8988T (cell line): ENCODE data around the gene PSG1.
"Not testable (repeated sequence)": the region's sequence is repeated elsewhere in the genome, so short reads cannot be mapped to it uniquely, and the experiment has no call there.

Experiments used
- DNase-seq: peaks from one replicate; pipeline ENCODE4 v3.0.0; 2011

Gene PSG1

GRCh38 chr19:42880621-42881020, 1.1 kb upstream of the PSG1 start:
- DNase-seq, result not testable (repeated sequence)

DNA sequence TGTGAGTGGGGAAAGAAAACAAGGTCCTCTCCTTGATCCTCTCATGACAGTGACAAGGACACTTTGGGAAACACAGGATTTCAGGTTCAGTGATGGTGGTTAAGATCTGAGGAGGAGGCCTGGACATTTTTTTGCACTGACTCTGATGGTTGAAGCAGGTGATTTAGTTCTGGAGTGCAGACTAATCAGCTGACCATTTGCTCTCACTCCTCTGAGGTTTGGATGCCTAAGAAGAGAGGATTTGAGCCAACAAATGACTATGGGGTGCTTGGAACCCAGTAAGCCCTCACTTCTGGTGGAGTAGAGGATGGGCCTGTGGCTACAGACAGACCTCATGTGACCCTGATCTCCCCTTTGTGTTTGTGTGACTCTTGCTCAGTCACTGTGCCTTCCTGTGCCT, 2.9 kb downstream of the PSG1 start:
- DNase-seq, result not testable (repeated sequence)

DNA sequence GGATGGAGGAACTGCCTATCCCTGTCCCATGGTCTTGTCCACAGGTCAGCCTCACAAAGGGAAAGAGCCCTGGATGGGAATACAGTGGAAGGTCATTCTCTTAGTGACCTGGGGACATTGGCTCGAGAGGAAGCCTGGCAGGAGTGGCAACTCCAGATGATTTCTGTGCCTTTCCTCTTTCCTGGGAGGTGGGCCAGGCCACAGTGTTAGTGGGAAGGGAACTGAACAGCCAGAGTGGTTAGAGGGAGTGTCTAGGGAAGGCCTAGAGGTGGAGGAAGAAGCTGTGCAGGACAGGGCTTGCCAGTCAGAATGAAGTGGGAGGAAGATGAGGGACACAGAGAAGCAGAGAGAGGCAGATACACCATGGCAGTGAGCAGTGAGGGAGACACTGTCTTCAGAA, 3.6 kb downstream of the PSG1 start:
- not testable (repeated sequence) for DNase-seq

DNA sequence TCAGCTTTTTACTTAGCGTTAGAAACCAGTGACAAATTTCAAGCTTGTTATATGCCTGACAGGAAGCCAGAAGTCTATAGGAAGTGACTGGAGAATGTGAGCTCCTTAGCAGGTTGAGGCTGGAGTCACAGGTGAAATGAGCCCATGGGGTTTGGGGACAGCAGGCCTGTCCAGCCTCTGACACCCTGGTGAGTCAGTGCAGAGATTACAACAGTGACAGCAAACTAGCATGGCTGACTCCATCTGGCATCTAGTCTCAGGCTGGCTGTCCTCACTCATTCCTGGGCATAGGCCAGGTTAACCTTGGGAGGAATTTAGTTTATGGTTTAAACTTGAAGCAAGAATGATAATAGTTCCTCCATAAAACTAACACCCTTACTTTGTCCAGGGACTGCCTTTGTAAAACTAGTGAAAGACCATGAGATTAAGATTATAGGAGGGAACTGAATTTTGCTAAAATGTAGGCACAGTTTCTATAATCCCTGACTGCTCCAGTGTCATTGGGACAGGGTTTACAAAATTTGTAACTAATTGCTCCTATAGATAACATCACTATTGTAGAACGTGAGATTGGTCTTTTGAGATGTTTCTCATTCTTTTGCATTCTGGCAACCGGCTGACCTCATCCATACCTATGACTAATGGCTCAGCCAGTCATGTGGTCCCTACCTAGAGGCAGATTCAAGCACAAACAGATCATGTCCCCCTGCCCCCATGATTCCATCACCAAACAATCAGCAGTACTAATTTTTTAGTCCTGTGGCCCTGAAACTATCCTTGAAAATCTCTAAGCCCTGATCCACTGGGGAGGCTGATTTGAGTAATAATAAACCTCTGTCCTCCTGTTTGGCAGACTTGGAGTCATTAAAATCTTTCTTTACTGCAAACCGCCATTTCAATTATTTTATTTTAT, 4.4 kb downstream of the PSG1 start:
- DNase-seq, result not testable (repeated sequence)

GRCh38 chr19:42874136-42874535, 5.4 kb downstream of the PSG1 start:
- DNase-seq, result not testable (repeated sequence)

- no peak for DNase-seq
These were observed 6.9 kb downstream of the PSG1 start for GRCh38 chr19:42872608-42873007.

GRCh38 chr19:42857544-42857867, 22.0 kb downstream of the PSG1 start:
- no peak for DNase-seq

- DNase-seq, result not testable (repeated sequence)
These were observed 22.5 kb downstream of the PSG1 start for GRCh38 chr19:42856866-42857543.

DNA sequence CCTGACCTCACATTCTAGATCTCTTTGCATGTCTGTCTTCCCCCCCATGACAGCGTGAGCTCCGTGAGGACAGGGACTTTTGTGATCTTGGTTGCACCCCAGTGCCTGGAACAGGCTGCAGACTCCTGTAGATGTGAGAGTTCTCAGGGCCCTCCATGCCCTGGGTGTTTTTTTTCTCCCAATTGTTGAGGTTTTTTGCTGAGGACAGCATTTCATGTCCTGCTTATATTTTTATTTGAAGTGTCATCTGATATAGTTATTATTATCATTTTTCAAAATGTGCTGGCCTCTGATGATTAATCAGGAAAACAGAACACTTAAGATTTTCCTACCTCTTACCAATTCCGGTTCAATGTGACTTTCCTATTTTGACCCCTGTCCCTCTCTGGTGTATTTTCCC, 24.8 kb downstream of the PSG1 start:
- not testable (repeated sequence) for DNase-seq

- not testable (repeated sequence) for DNase-seq
These were observed 26.3 kb downstream of the PSG1 start for GRCh38 chr19:42853231-42853630.

- not testable (repeated sequence) for DNase-seq
These were observed 26.7 kb downstream of the PSG1 start for GRCh38 chr19:42852821-42853220.

- DNase-seq, result not testable (repeated sequence)
These were observed 27.7 kb downstream of the PSG1 start for GRCh38 chr19:42851718-42852280.

- DNase-seq, result no peak
These were observed 28.4 kb downstream of the PSG1 start for GRCh38 chr19:42850981-42851717.

- DNase-seq, result no peak
These were observed 32.9 kb downstream of the PSG1 start for GRCh38 chr19:42846597-42846996.

GRCh38 chr19:42843631-42844030, 35.9 kb downstream of the PSG1 start:
- DNase-seq, result not testable (repeated sequence)

GRCh38 chr19:42832746-42833442, 46.6 kb downstream of the PSG1 start:
- not testable (repeated sequence) for DNase-seq

DNA sequence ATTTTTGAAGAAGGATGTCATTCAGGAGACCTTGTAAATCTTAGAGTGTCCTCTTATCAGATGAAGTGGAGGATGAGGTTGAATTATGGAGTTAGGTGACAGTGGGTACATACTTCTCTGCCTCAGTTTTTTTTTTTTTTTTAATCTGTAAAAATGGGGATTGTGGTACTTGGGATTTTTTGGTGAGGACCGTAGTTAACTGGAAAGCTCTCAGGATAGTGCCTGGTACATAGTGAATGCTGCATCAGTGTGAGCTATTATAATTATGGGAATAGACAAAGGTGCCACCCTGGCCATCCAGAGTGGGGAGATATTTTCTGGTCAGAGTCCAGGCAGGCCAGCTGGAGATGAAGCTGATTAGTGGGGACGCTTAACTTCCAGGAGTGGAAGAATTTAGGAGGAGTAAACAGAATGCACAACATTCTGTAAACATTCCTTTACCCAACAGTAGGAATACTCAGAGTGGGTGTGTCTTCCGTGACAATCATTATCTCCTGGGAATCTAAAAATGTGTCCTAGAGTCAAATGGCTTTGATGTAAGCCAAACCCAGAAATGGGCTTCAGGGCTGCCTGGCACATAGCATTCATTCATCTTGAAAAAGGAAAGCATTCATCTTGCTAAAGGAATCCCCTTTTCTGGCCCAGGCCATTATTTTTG, 47.4 kb downstream of the PSG1 start:
- not testable (repeated sequence) for DNase-seq

- DNase-seq, result no peak
These were observed 48.1 kb downstream of the PSG1 start for GRCh38 chr19:42831221-42832019.

GRCh38 chr19:42821306-42821977, 58.1 kb downstream of the PSG1 start:
- not testable (repeated sequence) for DNase-seq

- not testable (repeated sequence) for DNase-seq
These were observed 59.4 kb downstream of the PSG1 start for GRCh38 chr19:42819960-42820650.
